OCI-LY1 (cell line): Measurements from ENCODE around the gene OPN4.

Source experiments
- H2AFZ ChIP-seq: fragments of 200-600 bp; sonication (generic), shearing (Covaris generic); 2 replicates; pipeline ENCODE4 v1.6.0; 2014; ENCODE audit warnings: antibody characterized with exemption, mild to moderate bottlenecking, low read length
- H3F3A ChIP-seq: fragments of 200-600 bp; sonication (generic), shearing (Covaris generic); 2 replicates; pipeline ENCODE4 v1.6.0; 2014; ENCODE audit warnings: mild to moderate bottlenecking, antibody characterized with exemption, low read length, moderate library complexity; ENCODE audit not compliant: insufficient read depth
- H3K27ac ChIP-seq: fragments of 200-600 bp; sonication (generic); 2 replicates; pipeline ENCODE4 v1.5.1; 2014; ENCODE audit warnings: low read length, mixed run types, mild to moderate bottlenecking, low read depth; ENCODE audit not compliant: poor library complexity, severe bottlenecking
- H3K27me3 ChIP-seq: fragments of 200-600 bp; sonication (generic); 2 replicates; pipeline ENCODE4 v1.6.0; 2014; ENCODE audit warnings: antibody characterized with exemption, mild to moderate bottlenecking, low read length, moderate library complexity; ENCODE audit not compliant: insufficient read depth
- H3K36me3 ChIP-seq: fragments of 200-600 bp; sonication (generic); 2 replicates; pipeline ENCODE4 v1.6.1; 2014; ENCODE audit warnings: mild to moderate bottlenecking, antibody characterized with exemption, low read length, moderate library complexity, mixed read lengths; ENCODE audit not compliant: insufficient read depth
- H3K4me1 ChIP-seq: fragments of 200-600 bp; sonication (generic); 2 replicates; pipeline ENCODE4 v1.5.1; 2014; ENCODE audit warnings: mild to moderate bottlenecking, low read length, moderate library complexity; ENCODE audit not compliant: insufficient read depth, severe bottlenecking
- H3K4me2 ChIP-seq: fragments of 200-600 bp; sonication (generic), shearing (Covaris generic); 2 replicates; pipeline ENCODE4 v1.6.1; 2014; ENCODE audit warnings: low read length
- H3K4me3 ChIP-seq: fragments of 200-600 bp; sonication (generic); 2 replicates; pipeline ENCODE4 v1.5.1; 2014; ENCODE audit warnings: low read length, low read depth, mild to moderate bottlenecking, mixed read lengths; ENCODE audit not compliant: poor library complexity, severe bottlenecking
- H3K79me2 ChIP-seq: fragments of 200-600 bp; shearing (Covaris generic); 2 replicates; pipeline ENCODE4 v1.6.1; 2016; ENCODE audit warnings: mixed run types, low read length, mixed read lengths; ENCODE audit not compliant: insufficient read depth
- H3K9ac ChIP-seq: fragments of 200-600 bp; sonication (generic), shearing (Covaris generic); 2 replicates; pipeline ENCODE4 v1.6.1; 2014; ENCODE audit warnings: mild to moderate bottlenecking, low read length, mixed read lengths
- H3K9me2 ChIP-seq: fragments of 200-600 bp; sonication (generic), shearing (Covaris generic); 2 replicates; pipeline ENCODE4 v1.6.1; 2014; ENCODE audit warnings: low read depth, mild to moderate bottlenecking, low read length, mixed read lengths
- H3K9me3 ChIP-seq: fragments of 200-600 bp; shearing (Covaris generic); 2 replicates; pipeline ENCODE4 v1.6.1; 2014; ENCODE audit warnings: low read length, mixed read lengths
- H4K20me1 ChIP-seq: fragments of 200-600 bp; sonication (generic), shearing (Covaris generic); 2 replicates; pipeline ENCODE4 v1.6.0; 2016; ENCODE audit warnings: mild to moderate bottlenecking, low read length; ENCODE audit not compliant: insufficient read depth
- EZH2 ChIP-seq: fragments of 200-600 bp; sonication (generic), shearing (Covaris generic); IDR thresholded peaks from 2 replicates; pipeline ENCODE4 v1.8.0; 2017; ENCODE audit warnings: borderline replicate concordance, mixed run types, mild to moderate bottlenecking, antibody characterized with exemption, low read length, moderate library complexity, mixed read lengths
- TF ChIP-seq, protein P1 (sequence below): fragments of 200-600 bp; sonication (generic), shearing (Covaris generic); IDR thresholded peaks from 2 replicates; pipeline ENCODE4 v1.5.1; 2017; ENCODE audit warnings: mild to moderate bottlenecking, antibody characterized with exemption, low read length, moderate library complexity, mixed read lengths

OPN4 gene

DNA sequence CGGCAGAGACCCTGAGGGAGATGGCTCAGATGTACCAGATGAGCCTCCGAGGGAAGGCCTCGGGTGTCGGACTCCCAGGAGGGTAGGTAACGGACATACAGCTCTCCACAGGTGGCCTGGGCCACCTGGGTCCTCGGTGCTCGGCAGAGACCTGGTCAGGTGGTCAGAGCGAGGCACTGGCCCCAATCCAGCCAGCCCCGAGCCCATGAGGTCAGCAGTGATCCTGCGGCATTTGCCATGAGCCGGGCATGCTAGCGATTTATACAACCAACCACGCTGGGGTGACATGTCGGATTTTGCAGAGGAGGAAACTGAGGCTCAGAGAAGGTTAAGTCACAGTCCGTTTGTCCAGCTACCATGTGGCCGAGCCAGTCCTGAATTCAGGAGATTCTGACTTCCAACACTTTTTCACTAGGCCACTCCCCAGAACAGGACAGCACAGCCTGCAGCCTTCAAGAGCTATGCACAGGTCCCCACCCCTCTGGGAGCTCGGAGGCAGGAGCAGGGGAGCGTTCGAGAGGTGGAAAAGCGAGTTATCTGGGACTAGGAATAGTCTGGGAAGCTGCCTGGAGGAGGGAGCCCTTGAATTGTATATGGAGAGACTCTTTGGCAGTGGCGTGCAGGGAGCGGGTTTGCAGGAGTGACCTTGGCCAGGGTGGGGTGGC is 27.5 kb downstream of the OPN4 start:
- Histone ChIP-seq H3K9me3 (no peaks in the 10 kb centered on the region), H3K79me2 (no peaks in the 10 kb centered on the region), H3K4me3 (no peak overlapping the region), H3F3A (no peaks in the 10 kb centered on the region), H3K9me2 (no peaks in the 10 kb centered on the region), H4K20me1 (no peaks in the 10 kb centered on the region), H3K9ac (no peak overlapping the region), H3K27me3 (peaks cover 6% of the 10 kb centered on the region; the same call in 1 of the 2 replicates), H3K4me2 (no peak overlapping the region), H3K4me1 (peaks cover 8% of the 10 kb centered on the region), H3K27ac (no peak overlapping the region), H3K36me3 (no peaks in the 10 kb centered on the region), H2AFZ (no peak overlapping the region)
- TF ChIP-seq EZH2, result no peak
- TF ChIP-seq, protein P1, sequence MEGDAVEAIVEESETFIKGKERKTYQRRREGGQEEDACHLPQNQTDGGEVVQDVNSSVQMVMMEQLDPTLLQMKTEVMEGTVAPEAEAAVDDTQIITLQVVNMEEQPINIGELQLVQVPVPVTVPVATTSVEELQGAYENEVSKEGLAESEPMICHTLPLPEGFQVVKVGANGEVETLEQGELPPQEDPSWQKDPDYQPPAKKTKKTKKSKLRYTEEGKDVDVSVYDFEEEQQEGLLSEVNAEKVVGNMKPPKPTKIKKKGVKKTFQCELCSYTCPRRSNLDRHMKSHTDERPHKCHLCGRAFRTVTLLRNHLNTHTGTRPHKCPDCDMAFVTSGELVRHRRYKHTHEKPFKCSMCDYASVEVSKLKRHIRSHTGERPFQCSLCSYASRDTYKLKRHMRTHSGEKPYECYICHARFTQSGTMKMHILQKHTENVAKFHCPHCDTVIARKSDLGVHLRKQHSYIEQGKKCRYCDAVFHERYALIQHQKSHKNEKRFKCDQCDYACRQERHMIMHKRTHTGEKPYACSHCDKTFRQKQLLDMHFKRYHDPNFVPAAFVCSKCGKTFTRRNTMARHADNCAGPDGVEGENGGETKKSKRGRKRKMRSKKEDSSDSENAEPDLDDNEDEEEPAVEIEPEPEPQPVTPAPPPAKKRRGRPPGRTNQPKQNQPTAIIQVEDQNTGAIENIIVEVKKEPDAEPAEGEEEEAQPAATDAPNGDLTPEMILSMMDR, result no peak

DNA sequence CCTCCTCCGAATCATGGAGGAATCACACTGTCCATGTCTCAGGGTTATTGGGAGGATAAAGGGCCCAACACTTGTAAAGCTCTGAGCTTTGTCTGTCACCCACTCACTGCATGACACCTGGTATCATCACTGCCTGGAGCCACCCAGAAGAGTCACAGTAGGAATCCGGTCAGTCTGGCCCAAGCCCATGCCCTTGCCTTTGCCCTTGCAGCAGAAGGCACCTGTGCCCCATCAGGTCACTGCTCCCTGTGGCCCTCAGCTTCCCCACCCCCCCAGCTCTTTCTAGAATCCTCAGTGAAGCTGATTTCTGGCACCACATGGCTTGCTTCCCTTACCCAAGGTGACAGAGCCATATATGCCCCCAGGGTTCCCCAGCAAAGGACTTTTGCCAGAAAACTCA is 28.3 kb downstream of the OPN4 start:
- TF ChIP-seq, protein P1, result no peak
- H3K27ac ChIP-seq, result no peak overlapping the region

DNA sequence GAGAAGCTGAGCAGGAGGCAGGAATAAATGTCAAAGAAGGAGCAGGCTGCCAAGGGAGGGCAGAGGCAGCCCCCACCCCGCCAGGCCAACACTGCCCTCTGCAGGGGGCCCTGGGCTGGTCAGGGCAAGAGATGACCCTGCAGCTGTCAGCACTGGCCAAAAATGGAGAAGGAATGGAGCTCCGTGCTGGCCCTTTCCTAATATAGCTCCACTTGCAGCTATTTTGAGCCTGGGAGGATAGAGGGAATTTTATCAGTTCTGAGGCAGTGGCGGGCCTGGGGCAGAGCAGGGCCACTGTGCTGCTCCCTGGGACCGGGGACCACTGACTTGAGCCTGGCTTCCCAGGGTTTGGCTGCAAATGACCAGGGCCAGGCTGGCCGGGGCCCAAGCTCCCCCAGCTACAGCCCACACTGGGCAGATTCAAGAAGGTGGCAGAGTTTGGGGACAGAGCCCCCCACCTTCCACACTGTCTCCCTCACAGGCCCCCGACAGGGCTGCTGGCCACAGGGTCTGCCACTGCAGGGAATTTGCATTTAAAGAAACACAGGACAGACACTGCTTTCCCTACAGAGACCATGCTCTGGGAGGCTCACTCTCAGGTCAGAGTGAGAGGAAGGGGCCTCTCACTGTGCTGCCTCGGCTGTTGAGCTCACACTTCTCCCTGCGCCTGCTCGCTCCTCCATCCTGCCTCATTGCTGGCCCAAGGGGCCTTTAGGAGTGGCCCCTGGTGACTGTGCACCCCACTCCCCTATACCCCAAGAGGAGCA is 30.2 kb downstream of the OPN4 start:
- H3K36me3 ChIP-seq, result no peaks in the 10 kb centered on the region
- H2AFZ ChIP-seq, result no peak overlapping the region
- TF ChIP-seq, protein P1, result peak; percentile 27; the same call in 1 of the 2 replicates
- TF ChIP-seq EZH2, result no peak

More for the DNA sequence above, 28.3 kb downstream of the OPN4 start:
- no peaks in the 10 kb centered on the region for H3F3A ChIP-seq
- no peaks in the 10 kb centered on the region for H3K9me2 ChIP-seq
- H3K4me2 ChIP-seq, result no peak overlapping the region
- no peaks in the 10 kb centered on the region for H3K27me3 ChIP-seq
- no peaks in the 10 kb centered on the region for H3K9me3 ChIP-seq
- no peak overlapping the region for H3K4me3 ChIP-seq
- no peaks in the 10 kb centered on the region for H3K36me3 ChIP-seq
- no peak overlapping the region for H3K9ac ChIP-seq
- H4K20me1 ChIP-seq, result no peaks in the 10 kb centered on the region
- no peak overlapping the region for H2AFZ ChIP-seq
- peaks cover 8% of the 10 kb centered on the region for H3K4me1 ChIP-seq
- no peaks in the 10 kb centered on the region for H3K79me2 ChIP-seq

More for the DNA sequence above, 30.2 kb downstream of the OPN4 start:
- Histone ChIP-seq H3F3A (no peaks in the 10 kb centered on the region), H3K9me2 (no peaks in the 10 kb centered on the region), H3K9me3 (no peaks in the 10 kb centered on the region), H3K27me3 (no peaks in the 10 kb centered on the region), H4K20me1 (no peaks in the 10 kb centered on the region), H3K4me2 (no peak overlapping the region), H3K27ac (no peak overlapping the region), H3K9ac (no peak overlapping the region), H3K4me1 (peaks cover 6% of the 10 kb centered on the region), H3K79me2 (no peaks in the 10 kb centered on the region), H3K4me3 (no peak overlapping the region)
